SK-N-SH treated with all-trans-retinoic acid at 6 μM for 48 hours (cell line): ENCODE measurements around the gene STK11.

ENCODE experiments used
- ATAC-seq: fragments of 200-7000 bp; cut with Tn5 transposase; 3 replicates; pipeline ENCODE4 v1.9.1; 2020; ENCODE audit warnings: mild to moderate bottlenecking, moderate library complexity
- ARNTL ChIP-seq: fragments of 450-650 bp; formaldehyde crosslinking; IDR thresholded peaks from 2 replicates; pipeline ENCODE4 v1.5.0; 2020; ENCODE audit warnings: low read depth, mild to moderate bottlenecking, moderate library complexity, borderline replicate concordance
- CREB5 ChIP-seq: fragments of 250-450 bp; sonication (Bioruptor Pico); IDR thresholded peaks from 2 replicates; pipeline ENCODE4 v1.5.1; 2020; ENCODE audit warnings: low read depth, mild to moderate bottlenecking, moderate library complexity
- CSDC2 ChIP-seq: fragments of 250-450 bp; sonication (Bioruptor Pico); IDR thresholded peaks from 2 replicates; pipeline ENCODE4 v1.5.0; 2020; ENCODE audit warnings: mild to moderate bottlenecking, moderate library complexity
- CSRNP3 ChIP-seq: fragments of 250-450 bp; sonication (Bioruptor Pico); IDR thresholded peaks from 2 replicates; pipeline ENCODE4 v1.5.1; 2021; ENCODE audit warnings: mild to moderate bottlenecking, moderate library complexity
- ESRRG ChIP-seq: fragments of 250-450 bp; sonication (Bioruptor Pico); IDR thresholded peaks from 2 replicates; pipeline ENCODE4 v1.6.1; 2021; ENCODE audit warnings: mild to moderate bottlenecking
- GLIS3 ChIP-seq: fragments of 250-450 bp; sonication (Bioruptor Pico); IDR thresholded peaks from 2 replicates; pipeline ENCODE4 v1.5.0; 2020; ENCODE audit warnings: mild to moderate bottlenecking, moderate library complexity
- ISL1 ChIP-seq: fragments of 250-450 bp; sonication (Bioruptor Pico); IDR thresholded peaks from 2 replicates; pipeline ENCODE4 v2.1.2; 2022; ENCODE audit warnings: mild to moderate bottlenecking, moderate library complexity
- OSR1 ChIP-seq: fragments of 250-450 bp; sonication (Bioruptor Pico); IDR thresholded peaks from 2 replicates; pipeline ENCODE4 v1.8.0; 2022; ENCODE audit warnings: moderate library complexity, mild to moderate bottlenecking, inconsistent platforms
- PPARA ChIP-seq: fragments of 250-450 bp; sonication (Bioruptor Pico); IDR thresholded peaks from 2 replicates; pipeline ENCODE4 v1.5.0; 2020; ENCODE audit warnings: mild to moderate bottlenecking, borderline replicate concordance
- RARB ChIP-seq: fragments of 250-450 bp; sonication (Bioruptor Pico); IDR thresholded peaks from 2 replicates; pipeline ENCODE4 v1.8.0; 2021; ENCODE audit warnings: mild to moderate bottlenecking, moderate library complexity
- TCF4 ChIP-seq: fragments of 250-450 bp; sonication (Bioruptor Pico); IDR thresholded peaks from 2 replicates; pipeline ENCODE4 v1.8.0; 2021; ENCODE audit warnings: mild to moderate bottlenecking, moderate library complexity, borderline replicate concordance
- TOX ChIP-seq: fragments of 250-450 bp; sonication (Bioruptor Pico); IDR thresholded peaks from 2 replicates; pipeline ENCODE4 v1.8.0; 2021; ENCODE audit warnings: mild to moderate bottlenecking, moderate library complexity, borderline replicate concordance
- TSHZ2 ChIP-seq: fragments of 250-450 bp; sonication (Bioruptor Pico); IDR thresholded peaks from 2 replicates; pipeline ENCODE4 v1.5.0; 2020; ENCODE audit warnings: mild to moderate bottlenecking, moderate library complexity
- ZC3H10 ChIP-seq: fragments of 250-450 bp; sonication (Bioruptor Pico); IDR thresholded peaks from 2 replicates; pipeline ENCODE4 v1.5.1; 2021; ENCODE audit warnings: mild to moderate bottlenecking, moderate library complexity
- ZFP3 ChIP-seq: fragments of 250-450 bp; sonication (Bioruptor Pico); IDR thresholded peaks from 2 replicates; pipeline ENCODE4 v1.5.0; 2020; ENCODE audit warnings: mild to moderate bottlenecking, moderate library complexity
- ZFP30 ChIP-seq: fragments of 450-650 bp; formaldehyde crosslinking; IDR thresholded peaks from 2 replicates; pipeline ENCODE4 v1.5.0; 2022; ENCODE audit warnings: mild to moderate bottlenecking, moderate library complexity
- ZNF565 ChIP-seq: fragments of 450-650 bp; formaldehyde crosslinking; conservative IDR thresholded peaks from 2 replicates; pipeline ENCODE4 v1.5.0; 2020; ENCODE audit warnings: low read depth, mild to moderate bottlenecking, moderate library complexity
- ZNF70 ChIP-seq: fragments of 450-650 bp; formaldehyde crosslinking; IDR thresholded peaks from 2 replicates; pipeline ENCODE4 v1.5.0; 2020; ENCODE audit warnings: mild to moderate bottlenecking, moderate library complexity
- ZNF8 ChIP-seq: fragments of 450-650 bp; formaldehyde crosslinking; IDR thresholded peaks from 2 replicates; pipeline ENCODE4 v1.5.0; 2020; ENCODE audit warnings: mild to moderate bottlenecking, moderate library complexity
- TF ChIP-seq, protein P1 (sequence below): fragments of 250-450 bp; sonication (Bioruptor Pico); IDR thresholded peaks from 2 replicates; pipeline ENCODE4 v1.8.0; 2020; ENCODE audit warnings: mild to moderate bottlenecking, moderate library complexity, borderline replicate concordance

STK11 gene

DNA sequence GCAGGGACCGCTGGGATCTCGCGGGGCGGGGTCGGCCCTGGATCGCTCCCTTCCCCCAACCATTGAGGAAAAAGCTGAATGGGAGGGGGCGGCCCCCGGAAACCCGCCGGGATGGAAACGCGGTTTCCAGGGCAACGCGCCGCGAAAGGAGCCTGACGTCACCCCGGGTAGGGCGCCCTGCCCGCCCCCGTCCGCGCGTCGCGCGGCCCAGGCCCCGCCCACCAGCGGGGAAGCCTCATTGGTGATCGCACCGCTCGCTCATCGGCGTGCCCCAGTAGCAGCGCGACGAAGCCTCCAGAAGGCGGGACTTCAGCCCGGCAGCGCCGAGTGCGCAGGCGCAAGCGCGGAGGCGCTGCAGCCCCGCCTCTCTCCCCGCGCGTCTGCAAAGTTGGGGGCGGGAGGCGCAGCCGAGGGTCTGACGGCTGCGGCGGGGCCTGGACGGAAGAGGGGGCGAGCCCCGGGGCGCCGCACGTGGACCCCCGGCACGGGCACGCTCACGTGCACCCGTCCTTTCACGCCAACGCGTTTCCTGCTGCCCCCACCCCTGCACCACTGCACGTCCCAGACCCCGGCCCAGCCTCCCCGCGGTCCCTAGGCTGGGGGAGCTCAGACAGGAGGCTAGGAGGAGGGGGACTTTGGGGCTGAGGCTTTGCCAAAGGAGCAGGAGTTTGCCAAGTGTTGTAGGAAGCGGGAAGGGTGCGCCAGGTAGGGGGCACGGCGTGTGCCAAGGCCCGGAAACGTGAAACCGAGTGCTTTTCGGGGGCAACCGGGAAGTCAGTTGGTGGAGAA is 55.4 kb downstream of the STK11 start:
- ATAC-seq: peak; percentile 76

GRCh38 chr19:1261538-1261797 is 55.9 kb downstream of the STK11 start:
- TF ChIP-seq TOX (CRISPR knock-in tag) (no peak), ARNTL (CRISPR knock-in tag) (no peak), RARB (CRISPR knock-in tag) (no peak), ESRRG (CRISPR knock-in tag) (no peak)
- TF ChIP-seq, protein P1, sequence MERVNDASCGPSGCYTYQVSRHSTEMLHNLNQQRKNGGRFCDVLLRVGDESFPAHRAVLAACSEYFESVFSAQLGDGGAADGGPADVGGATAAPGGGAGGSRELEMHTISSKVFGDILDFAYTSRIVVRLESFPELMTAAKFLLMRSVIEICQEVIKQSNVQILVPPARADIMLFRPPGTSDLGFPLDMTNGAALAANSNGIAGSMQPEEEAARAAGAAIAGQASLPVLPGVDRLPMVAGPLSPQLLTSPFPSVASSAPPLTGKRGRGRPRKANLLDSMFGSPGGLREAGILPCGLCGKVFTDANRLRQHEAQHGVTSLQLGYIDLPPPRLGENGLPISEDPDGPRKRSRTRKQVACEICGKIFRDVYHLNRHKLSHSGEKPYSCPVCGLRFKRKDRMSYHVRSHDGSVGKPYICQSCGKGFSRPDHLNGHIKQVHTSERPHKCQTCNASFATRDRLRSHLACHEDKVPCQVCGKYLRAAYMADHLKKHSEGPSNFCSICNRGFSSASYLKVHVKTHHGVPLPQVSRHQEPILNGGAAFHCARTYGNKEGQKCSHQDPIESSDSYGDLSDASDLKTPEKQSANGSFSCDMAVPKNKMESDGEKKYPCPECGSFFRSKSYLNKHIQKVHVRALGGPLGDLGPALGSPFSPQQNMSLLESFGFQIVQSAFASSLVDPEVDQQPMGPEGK: peak; percentile 4; the same call in 1 of the 2 replicates
- ATAC-seq: no peak

More for the DNA sequence above, 55.4 kb downstream of the STK11 start:
- TF ChIP-seq ZNF70: no peak
- no peak for TF ChIP-seq TSHZ2 (CRISPR knock-in tag)
- TF ChIP-seq CSRNP3 (CRISPR knock-in tag): no peak
- no peak for TF ChIP-seq ARNTL (CRISPR knock-in tag)
- peak; percentile 86 for TF ChIP-seq ZFP3 (CRISPR knock-in tag)
- no peak for TF ChIP-seq OSR1 (CRISPR knock-in tag)
- TF ChIP-seq, protein P1: peak; percentile 91; the same call in 1 of the 2 replicates
- TF ChIP-seq, all 23 proteins: peak for 2

DNA sequence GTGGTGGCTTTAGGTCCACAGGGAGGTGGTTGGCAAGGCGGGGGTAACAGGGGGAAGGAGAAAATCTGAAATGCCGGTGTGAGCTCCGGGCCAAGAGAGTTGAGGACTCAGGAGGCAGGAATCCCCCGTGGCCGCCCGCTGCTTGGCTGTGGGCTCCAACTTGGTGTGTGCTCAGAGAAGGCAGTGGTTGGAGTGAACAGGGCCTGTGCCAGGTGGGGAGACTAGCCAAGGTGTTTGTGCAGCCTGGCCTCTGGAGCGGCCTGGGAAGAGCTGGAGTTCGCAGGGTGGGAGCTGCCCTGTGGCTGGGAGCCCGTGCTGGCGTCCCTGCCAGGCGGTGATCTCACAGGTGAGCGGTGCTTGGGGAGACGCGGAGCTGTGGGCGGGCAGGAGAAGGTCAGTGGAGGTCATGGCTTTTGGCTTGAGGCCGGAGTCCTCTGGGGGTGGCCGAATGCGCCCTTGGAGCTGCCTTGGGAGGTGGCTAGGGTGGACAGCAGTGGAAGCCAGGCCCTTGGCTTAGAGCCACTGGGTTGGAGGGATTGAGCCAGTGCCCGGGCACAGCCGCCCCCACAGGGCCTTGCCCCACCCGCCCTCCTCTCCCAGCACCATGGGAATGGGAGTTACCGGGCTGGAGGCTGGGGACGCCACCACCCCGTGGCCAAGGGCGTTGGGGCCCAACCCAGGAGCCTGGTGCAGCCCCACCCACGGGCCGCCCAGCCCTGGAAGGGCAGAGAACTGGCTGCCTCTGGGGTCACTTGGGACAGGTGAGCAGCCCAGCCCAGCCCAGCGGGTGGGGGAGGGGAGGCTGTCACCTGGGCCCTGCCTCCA is 56.4 kb downstream of the STK11 start:
- TF ChIP-seq TCF4 (CRISPR knock-in tag) (no peak), ZNF8 (no peak), ISL1 (CRISPR knock-in tag) (no peak), TOX (CRISPR knock-in tag) (no peak), GLIS3 (CRISPR knock-in tag) (no peak), CSDC2 (no peak), PPARA (CRISPR knock-in tag) (no peak), ZC3H10 (CRISPR knock-in tag) (no peak), ZFP30 (CRISPR knock-in tag) (no peak), ARNTL (CRISPR knock-in tag) (no peak), CREB5 (CRISPR knock-in tag) (no peak), ZNF565 (CRISPR knock-in tag) (no peak), CSRNP3 (CRISPR knock-in tag) (no peak)
- ATAC-seq: no peak
